A549 (cell line): ENCODE data around the gene USP44. TPM values are rescaled to one million over a fixed set of nuclear protein-coding genes. Genes with fewer than 3 reads are reported as not detected.

Experiments used
- ATAC-seq, 2 experiments: fragments of 200-7000 bp in 1 of 2; fragments of >200 bp in 1 of 2; cut with Nextera tagmentation in 1 of 2; cut with Tn5 transposase in 1 of 2; 3 replicates each; pipeline versions ENCODE4 v1.8.0 to v1.9.1; 2018 to 2020; ENCODE audit warnings: mild to moderate bottlenecking in 1 of 2, moderate library complexity in 1 of 2
- CTCF ChIA-PET: fragments of 300-600 bp; sonication (Branson Sonifier 250); formaldehyde crosslinking; extraction: SDS; loops from one replicate; lab custom pipeline; 2021; ENCODE audit warnings: antibody characterized with exemption, inconsistent platforms; lab: Yijun Ruan, JAX
- POLR2A ChIA-PET: fragments of 350-600 bp; formaldehyde crosslinking; extraction: SDS; loops from one replicate; lab custom pipeline; 2021; ENCODE audit warnings: antibody characterized with exemption, inconsistent platforms; lab: Yijun Ruan, JAX
- DNase-seq, 2 experiments: peaks; one replicate each; pipeline versions ENCODE4 v3.0.0 to v3.0.0-alpha.2; 2011 to 2016; ENCODE audit warnings: low read depth in 1 of 2, low spot score in 1 of 2
- FAIRE-seq: peaks from 2 replicates; lab custom pipeline; 2011; peaks lifted over from hg19 to GRCh38; lab: Jason Lieb, UNC
- H3K27ac ChIP-seq, 2 experiments: fragments of >200 bp; sonication (Bioruptor Twin); formaldehyde crosslinking; 3 replicates each; pipeline ENCODE4 v1.5.1; 2016 to 2017
- H3K4me1 ChIP-seq: fragments of >200 bp; sonication (Bioruptor Twin); formaldehyde crosslinking; 3 replicates; pipeline ENCODE4 v1.6.1; 2016
- H3K4me2 ChIP-seq: fragments of >200 bp; sonication (Bioruptor Twin); formaldehyde crosslinking; 3 replicates; pipeline ENCODE4 v1.6.1; 2016
- H3K4me3 ChIP-seq: fragments of >200 bp; sonication (Bioruptor Twin); formaldehyde crosslinking; 3 replicates; pipeline ENCODE4 v1.5.1; 2016
- H3K9me3 ChIP-seq: fragments of >200 bp; sonication (Bioruptor Twin); formaldehyde crosslinking; 3 replicates; pipeline ENCODE4 v1.6.1; 2016
- BHLHE40 ChIP-seq: IDR thresholded peaks from 2 replicates; pipeline ENCODE4 v1.6.1; 2012; ENCODE audit warnings: low read depth, low read length, inconsistent platforms
- CBX2 ChIP-seq: fragments of 200-600 bp; sonication (generic); IDR thresholded peaks from 2 replicates; pipeline ENCODE4 v1.6.1; 2016; ENCODE audit warnings: low read depth, mild to moderate bottlenecking, borderline replicate concordance
- CEBPB ChIP-seq, 2 experiments: fragments of >200 bp in 1 of 2; sonication (Bioruptor Twin) in 1 of 2; formaldehyde crosslinking in 1 of 2; IDR thresholded peaks; 2 replicates each; pipeline ENCODE4 v1.6.1; 2012 to 2016
- CHD2 ChIP-seq: fragments of 150-350 bp; IDR thresholded peaks from 2 replicates; pipeline ENCODE4 v1.6.1; 2014; ENCODE audit warnings: low read length; ENCODE audit not compliant: partially characterized antibody
- EHF ChIP-seq: fragments of 250-450 bp; sonication (Bioruptor Pico); IDR thresholded peaks from 2 replicates; pipeline ENCODE4 v1.5.0; 2020; ENCODE audit warnings: mild to moderate bottlenecking
- ESRRA ChIP-seq: fragments of 150-350 bp; IDR thresholded peaks from 2 replicates; pipeline ENCODE4 v1.6.1; 2014; ENCODE audit warnings: mild to moderate bottlenecking, low read length, borderline replicate concordance
- HES2 ChIP-seq: fragments of >200 bp; sonication (Bioruptor Twin); formaldehyde crosslinking; IDR thresholded peaks from 2 replicates; pipeline ENCODE4 v1.6.1; 2016
- HEYL ChIP-seq: fragments of 250-450 bp; sonication (Bioruptor Pico); IDR thresholded peaks from 2 replicates; pipeline ENCODE4 v1.8.0; 2021; ENCODE audit warnings: mild to moderate bottlenecking, moderate library complexity
- HMGXB4 ChIP-seq: fragments of 250-450 bp; sonication (Bioruptor Pico); IDR thresholded peaks from 2 replicates; pipeline ENCODE4 v1.5.0; 2021; ENCODE audit warnings: mild to moderate bottlenecking, moderate library complexity, borderline replicate concordance
- JUN ChIP-seq, 2 experiments: fragments of >200 bp; sonication (Bioruptor Twin); formaldehyde crosslinking; IDR thresholded peaks; 2 replicates in 1 of 2; 3 replicates in 1 of 2; pipeline ENCODE4 v1.6.1; 2016 to 2017
- KDM1A ChIP-seq: fragments of 200-600 bp; sonication (generic); IDR thresholded peaks from 2 replicates; pipeline ENCODE4 v1.6.1; 2016; ENCODE audit warnings: low read depth, mild to moderate bottlenecking
- MAFK ChIP-seq: fragments of 450-650 bp; IDR thresholded peaks from 2 replicates; pipeline ENCODE4 v1.6.1; 2014; ENCODE audit not compliant: partially characterized antibody
- MYC ChIP-seq: IDR thresholded peaks from 2 replicates; pipeline ENCODE4 v1.6.1; 2012; ENCODE audit warnings: mild to moderate bottlenecking, inconsistent platforms, low read length, improper control_type of control experiment, borderline replicate concordance
- NFE2L2 ChIP-seq: fragments of 150-350 bp; conservative IDR thresholded peaks from 2 replicates; pipeline ENCODE4 v1.6.1; 2014; ENCODE audit warnings: low read length
- NPAS2 ChIP-seq: fragments of 250-450 bp; sonication (Bioruptor Pico); IDR thresholded peaks from 2 replicates; pipeline ENCODE4 v1.8.0; 2022; ENCODE audit warnings: mild to moderate bottlenecking, moderate library complexity, borderline replicate concordance
- PHF8 ChIP-seq: fragments of 200-600 bp; sonication (generic); IDR thresholded peaks from 2 replicates; pipeline ENCODE4 v1.6.1; 2016; ENCODE audit warnings: low read depth, mild to moderate bottlenecking, antibody characterized with exemption, moderate library complexity, borderline replicate concordance
- POLR2A ChIP-seq: IDR thresholded peaks from 2 replicates; pipeline ENCODE4 v1.6.1; 2012; ENCODE audit warnings: mild to moderate bottlenecking, low read length
- REST ChIP-seq: fragments of 200-600 bp; sonication (generic); IDR thresholded peaks from 2 replicates; pipeline ENCODE4 v1.6.1; 2016; ENCODE audit warnings: antibody characterized with exemption, mild to moderate bottlenecking, moderate library complexity
- TFCP2L1 ChIP-seq: fragments of 250-450 bp; sonication (Bioruptor Pico); IDR thresholded peaks from 2 replicates; pipeline ENCODE4 v1.5.0; 2021; ENCODE audit warnings: mild to moderate bottlenecking
- ZNF302 ChIP-seq: fragments of 250-450 bp; sonication (Bioruptor Pico); IDR thresholded peaks from 2 replicates; pipeline ENCODE4 v1.9.0; 2021; ENCODE audit warnings: inconsistent platforms, mild to moderate bottlenecking, moderate library complexity
- ZSCAN20 ChIP-seq: fragments of 250-450 bp; sonication (Bioruptor Pico); IDR thresholded peaks from 2 replicates; pipeline ENCODE4 v1.8.0; 2022; ENCODE audit warnings: mild to moderate bottlenecking, moderate library complexity
- WGBS: methylation state at CpG from one replicate; pipeline ENCODE4 v1.1.6; 2017; ENCODE audit errors: missing lambda C conversion rate; 5-methylcytosine and 5-hydroxymethylcytosine counted together
- polyA plus RNA-seq, 4 experiments: library from polyadenylated mRNA; depleted of rRNA in 3 of 4; stranded (reverse); fragments of >200 nt; fragmentation: RNase III in 1 of 4; extraction: RNeasy Plus Mini Kit Qiagen cat#74134 plus additional on column Dnase treatment in 1 of 4; gene quantifications; 2 replicates in 3 of 4; 3 replicates in 1 of 4; pipeline ENCODE4 v1.2.3, GENCODE V29; 2011 to 2017

The USP44 gene
- polyA plus RNA-seq, 2 of the 4 experiments (the other 2 are of a cell fraction), result 0.59 to 3.1 TPM

- no peak overlapping the region for H3K4me3 ChIP-seq
- no peaks in the 10 kb centered on the region for H3K4me1 ChIP-seq
- 78% methylated on average over 4 of the region's 4 CpGs for WGBS
- H3K9me3 ChIP-seq, result no peaks in the 10 kb centered on the region
- H3K27ac ChIP-seq, result no peak overlapping the region
- DNase-seq (no peak), FAIRE-seq (no peak), ATAC-seq (no peak)
- H3K4me2 ChIP-seq, result no peak overlapping the region
- TF ChIP-seq EHF, result no peak
- TF ChIP-seq CHD2, result no peak
- TF ChIP-seq ZNF302 (CRISPR knock-in tag), result no peak
- no peak for TF ChIP-seq MYC
- TF ChIP-seq CEBPB (IDR thresholded peaks at IDR 0.05), result no peak
- no peak for TF ChIP-seq KDM1A
- TF ChIP-seq PHF8, result no peak
- no peak for TF ChIP-seq CBX2
- no peak for TF ChIP-seq BHLHE40
- TF ChIP-seq HES2, result no peak
- CTCF ChIA-PET, result no interaction called here
- POLR2A ChIA-PET, result no interaction called here
These were observed 21.5 kb downstream of the USP44 start for GRCh38 chr12:95529693-95530225.

GRCh38 chr12:95528431-95528830 lies 22.8 kb downstream of the USP44 start:
- Histone ChIP-seq H3K9me3 (no peaks in the 10 kb centered on the region), H3K27ac (no peak overlapping the region), H3K4me1 (no peaks in the 10 kb centered on the region), H3K4me3 (no peak overlapping the region), H3K4me2 (no peak overlapping the region)
- 51% methylated on average over 4 of the region's 4 CpGs for WGBS
- no peak for DNase-seq
- POLR2A ChIA-PET, result no interaction called here
- ATAC-seq, result no peak
- CTCF ChIA-PET, result interaction anchor here (0.7 to 0.9 kb wide), 2 partner anchors 8 to 194 kb away, joined by 3 read pairs; no protein-coding TSS in a partner anchor
- TF ChIP-seq JUN (IDR thresholded peaks at IDR 0.05), result no peak
- no peak for TF ChIP-seq CHD2
- no peak for TF ChIP-seq NFE2L2
- no peak for TF ChIP-seq CEBPB (IDR thresholded peaks at IDR 0.05)
- no peak for TF ChIP-seq HMGXB4 (CRISPR knock-in tag)
- TF ChIP-seq POLR2A, result no peak
- no peak for TF ChIP-seq REST
- no peak for TF ChIP-seq CBX2
- no peak for TF ChIP-seq HEYL (CRISPR knock-in tag)
- TF ChIP-seq MAFK, result no peak
- no peak for TF ChIP-seq ZNF302 (CRISPR knock-in tag)
- no peak for TF ChIP-seq ZSCAN20 (CRISPR knock-in tag)
- no peak for TF ChIP-seq NPAS2 (CRISPR knock-in tag)
- TF ChIP-seq TFCP2L1 (CRISPR knock-in tag), result no peak
- TF ChIP-seq ESRRA, result no peak
- FAIRE-seq, result no peak
